H9 (cell line): ENCODE data around the gene SPATA31D4. TPM values are rescaled to one million over a fixed set of nuclear protein-coding genes. Genes with fewer than 3 reads are reported as not detected.

Experiments
- DNase-seq: peaks from one replicate; pipeline ENCODE4 v3.0.0-alpha.2; 2017
- H2AFZ ChIP-seq: one replicate; pipeline ENCODE4 v1.6.1; 2013; ENCODE audit warnings: mild to moderate bottlenecking, low read length, control low read depth, moderate library complexity
- H2AK5ac ChIP-seq: 2 replicates; pipeline ENCODE4 v1.6.1; 2013; ENCODE audit warnings: low read length, control low read depth, mixed read lengths; ENCODE audit not compliant: insufficient read length
- H2BK120ac ChIP-seq: one replicate; pipeline ENCODE4 v1.6.1; 2013; ENCODE audit warnings: low read depth, mild to moderate bottlenecking, low read length, control low read depth, inconsistent platforms; ENCODE audit not compliant: poor library complexity, severe bottlenecking
- H2BK12ac ChIP-seq: 2 replicates; pipeline ENCODE4 v1.6.1; 2013; ENCODE audit warnings: low read length, control low read depth, mixed read lengths, low read depth; ENCODE audit not compliant: insufficient read length
- H2BK15ac ChIP-seq: 2 replicates; pipeline ENCODE4 v1.6.1; 2013; ENCODE audit warnings: low read depth, low read length, control low read depth
- H2BK20ac ChIP-seq: one replicate; pipeline ENCODE4 v1.6.1; 2013; ENCODE audit warnings: low read depth, mild to moderate bottlenecking, low read length, control low read depth, inconsistent platforms; ENCODE audit not compliant: poor library complexity, severe bottlenecking
- H2BK5ac ChIP-seq: 2 replicates; pipeline ENCODE4 v1.6.1; 2013; ENCODE audit warnings: low read length, control low read depth, mixed read lengths; ENCODE audit not compliant: insufficient read length
- H3K14ac ChIP-seq: 2 replicates; pipeline ENCODE4 v1.6.1; 2013; ENCODE audit warnings: low read length, control low read depth; ENCODE audit not compliant: insufficient read depth
- H3K18ac ChIP-seq: 2 replicates; pipeline ENCODE4 v1.6.1; 2013; ENCODE audit warnings: low read depth, mild to moderate bottlenecking, mixed read lengths, low read length, control low read depth; ENCODE audit not compliant: insufficient read length
- H3K23ac ChIP-seq: 2 replicates; pipeline ENCODE4 v1.6.1; 2013; ENCODE audit warnings: low read length, control low read depth, mixed read lengths, low read depth; ENCODE audit not compliant: insufficient read length
- H3K23me2 ChIP-seq: 2 replicates; pipeline ENCODE4 v1.6.1; 2013; ENCODE audit warnings: low read depth, mild to moderate bottlenecking, mixed read lengths, low read length, control low read depth; ENCODE audit not compliant: insufficient read length, poor library complexity, severe bottlenecking
- H3K27ac ChIP-seq: 2 replicates; pipeline ENCODE4 v1.5.1; 2013; ENCODE audit warnings: low read length, control low read depth, mixed read lengths, low read depth; ENCODE audit not compliant: insufficient read length
- H3K27me3 ChIP-seq: 2 replicates; pipeline ENCODE4 v1.6.1; 2013; ENCODE audit warnings: low read length, control low read depth, inconsistent platforms; ENCODE audit not compliant: insufficient read depth
- H3K4ac ChIP-seq: 2 replicates; pipeline ENCODE4 v1.6.1; 2013; ENCODE audit warnings: low read depth, mild to moderate bottlenecking, control low read depth, inconsistent platforms, low read length, moderate library complexity
- H3K4me1 ChIP-seq: 2 replicates; pipeline ENCODE4 v1.6.1; 2013; ENCODE audit warnings: low read length, control low read depth, inconsistent platforms; ENCODE audit not compliant: insufficient read depth
- H3K4me2 ChIP-seq: 2 replicates; pipeline ENCODE4 v1.6.1; 2013; ENCODE audit warnings: low read length, control low read depth, mixed read lengths; ENCODE audit not compliant: insufficient read length, insufficient read depth
- H3K56ac ChIP-seq: 2 replicates; pipeline ENCODE4 v1.6.1; 2013; ENCODE audit warnings: low read depth, mild to moderate bottlenecking, mixed read lengths, low read length, control low read depth; ENCODE audit not compliant: insufficient read length
- H3K79me1 ChIP-seq: 2 replicates; pipeline ENCODE4 v1.6.1; 2013; ENCODE audit warnings: low read depth, mild to moderate bottlenecking, moderate library complexity, low read length, control low read depth, inconsistent platforms; ENCODE audit not compliant: insufficient read depth, poor library complexity, severe bottlenecking
- H3K79me2 ChIP-seq: 2 replicates; pipeline ENCODE4 v1.6.1; 2013; ENCODE audit warnings: low read length, control low read depth, inconsistent platforms; ENCODE audit not compliant: insufficient read depth
- H3K9ac ChIP-seq: 2 replicates; pipeline ENCODE4 v1.6.1; 2013; ENCODE audit warnings: low read length, control low read depth, mixed read lengths; ENCODE audit not compliant: insufficient read length; ENCODE audit errors: extremely low read depth
- H3K9me3 ChIP-seq: one replicate; pipeline ENCODE4 v1.6.1; 2013; ENCODE audit warnings: low read depth, low read length, inconsistent platforms; ENCODE audit not compliant: control insufficient read depth
- H3T11ph ChIP-seq: one replicate; pipeline ENCODE4 v1.6.1; 2013; ENCODE audit warnings: mild to moderate bottlenecking, low read length, control low read depth, inconsistent platforms
- H4K20me1 ChIP-seq: one replicate; pipeline ENCODE4 v1.6.1; 2013; ENCODE audit not compliant: control insufficient read depth, insufficient read length, insufficient read depth
- H4K5ac ChIP-seq: 2 replicates; pipeline ENCODE4 v1.6.1; 2013; ENCODE audit warnings: low read depth, mild to moderate bottlenecking, mixed read lengths, low read length, control low read depth; ENCODE audit not compliant: insufficient read length
- H4K8ac ChIP-seq: replicated peaks from 2 replicates; pipeline ENCODE4 v1.6.1; 2013; ENCODE audit warnings: low read length, control low read depth, mixed read lengths, low read depth; ENCODE audit not compliant: insufficient read length
- H4K91ac ChIP-seq: 2 replicates; pipeline ENCODE4 v1.6.1; 2013; ENCODE audit warnings: low read depth, mild to moderate bottlenecking, moderate library complexity, mixed read lengths, low read length, control low read depth; ENCODE audit not compliant: insufficient read length
- H3K27ac Mint-ChIP-seq, 3 experiments: 2 replicates in 2 of 3; 3 replicates in 1 of 3; pipeline ENCODE4 v1.8.0; 2020 to 2021; ENCODE audit warnings: mixed read lengths in 3 of 3, mild to moderate bottlenecking in 1 of 3, moderate library complexity in 1 of 3
- H3K27me3 Mint-ChIP-seq: 2 replicates; pipeline ENCODE4 v1.8.0; 2021; ENCODE audit warnings: low read depth, mild to moderate bottlenecking, moderate library complexity, mixed read lengths
- H3K36me3 Mint-ChIP-seq, 3 experiments: 2 replicates in 2 of 3; 3 replicates in 1 of 3; pipeline ENCODE4 v1.8.0; 2020 to 2021; ENCODE audit warnings: low read depth in 3 of 3, mixed read lengths in 3 of 3; ENCODE audit not compliant: insufficient read depth in 1 of 3
- H3K4me1 Mint-ChIP-seq, 2 experiments: 2 replicates each; pipeline ENCODE4 v1.8.0; 2020; ENCODE audit warnings: mixed read lengths in 2 of 2
- H3K4me3 Mint-ChIP-seq, 2 experiments: 2 replicates in 1 of 2; 3 replicates in 1 of 2; pipeline ENCODE4 v1.8.0; 2020 to 2021; ENCODE audit warnings: mild to moderate bottlenecking in 2 of 2, mixed read lengths in 2 of 2, moderate library complexity in 1 of 2
- H3K9me3 Mint-ChIP-seq, 2 experiments: 2 replicates in 1 of 2; 3 replicates in 1 of 2; pipeline ENCODE4 v1.8.0; 2020; ENCODE audit warnings: mild to moderate bottlenecking in 2 of 2, mixed read lengths in 2 of 2, moderate library complexity in 1 of 2
- CTCF ChIP-seq: fragments of 200-600 bp; sonication (generic); conservative IDR thresholded peaks from 3 replicates; pipeline ENCODE4 v1.8.0; 2021; ENCODE audit warnings: antibody characterized with exemption, mild to moderate bottlenecking
- WGBS: extraction: QIAGEN DNeasy Blood & Tissue Kit; methylation state at CpG from one replicate; pipeline ENCODE4 v1.1.7; 2013; ENCODE audit warnings: missing lambda C conversion rate, low lambda C conversion rate, mixed read lengths; ENCODE audit not compliant: insufficient read length; ENCODE audit errors: extremely low coverage; 5-methylcytosine and 5-hydroxymethylcytosine counted together
- total RNA-seq: library from RNA; stranded (reverse); gene quantifications from 2 replicates; pipeline ENCODE4 v1.2.1, GENCODE V29; 2021

SPATA31D4 gene
- total RNA-seq, 1 experiment from 2014 or later, result not detected

- H3T11ph ChIP-seq, result no peak overlapping the region
- no peak overlapping the region for H2BK15ac ChIP-seq
- H3K18ac ChIP-seq, result no peak overlapping the region
- Mint-ChIP-seq H3K4me1 (no peaks in the 10 kb centered on the region), H3K4me3 (no peak overlapping the region), H3K36me3 (no peaks in the 10 kb centered on the region; a peak in 1 of 7 replicates), H3K27me3 (no peaks in the 10 kb centered on the region), H3K9me3 (peaks cover 2% of the 10 kb centered on the region in 2 experiments; a peak in 3 of 5 replicates), H3K27ac (no peak overlapping the region)
- no peaks in the 10 kb centered on the region for H3K23me2 ChIP-seq
- no peak overlapping the region for H2BK120ac ChIP-seq
- no peak overlapping the region for H3K4ac ChIP-seq
- no peaks in the 10 kb centered on the region for H3K27me3 ChIP-seq
- no peak overlapping the region for H3K14ac ChIP-seq
- H3K27ac ChIP-seq, result no peak overlapping the region
- H3K4me2 ChIP-seq, result no peak overlapping the region
- no peak overlapping the region for H2AK5ac ChIP-seq
- no peak overlapping the region for H4K8ac ChIP-seq
- no peak overlapping the region for H3K9ac ChIP-seq
- no peak overlapping the region for H3K23ac ChIP-seq
- H3K79me2 ChIP-seq, result no peaks in the 10 kb centered on the region
- no peak overlapping the region for H2BK20ac ChIP-seq
- no peak overlapping the region for H2BK12ac ChIP-seq
- H3K9me3 ChIP-seq, result no peaks in the 10 kb centered on the region
- H4K5ac ChIP-seq, result no peak overlapping the region
- H3K56ac ChIP-seq, result no peak overlapping the region
- no peak for DNase-seq
- no peak overlapping the region for H2BK5ac ChIP-seq
- no peaks in the 10 kb centered on the region for H3K79me1 ChIP-seq
- H4K20me1 ChIP-seq, result no peaks in the 10 kb centered on the region
- no peak overlapping the region for H4K91ac ChIP-seq
- H3K4me1 ChIP-seq, result no peaks in the 10 kb centered on the region
- TF ChIP-seq CTCF, result no peak
- WGBS, result no CpG with 5 or more reads among the region's 1 CpG
- no peak overlapping the region for H2AFZ ChIP-seq
Measured at GRCh38 chr9:81892440-81892839, 35.8 kb upstream of the SPATA31D4 start.
